CD14-positive monocyte (primary cell): ENCODE data around the gene ADAM23. TPM values are rescaled to one million over a fixed set of nuclear protein-coding genes. Genes with fewer than 3 reads are reported as not detected.

Experiments used
- DNase-seq, 3 donors: peaks; one replicate each; pipeline ENCODE4 v3.0.0-alpha.2; 2011 to 2022
- H2AFZ ChIP-seq: 2 replicates; pipeline ENCODE4 v1.6.0; 2012; ENCODE audit warnings: mild to moderate bottlenecking, low read depth, low read length, inconsistent platforms; ENCODE audit not compliant: insufficient read depth, poor library complexity, severe bottlenecking
- H3K27ac ChIP-seq, 2 donors: 1 replicate in 1 of 2; 2 replicates in 1 of 2; pipeline ENCODE4 v1.5.1; 2012 to 2013; ENCODE audit warnings: low read length in 2 of 2, control low read depth in 1 of 2, inconsistent platforms in 1 of 2, low read depth in 1 of 2, mild to moderate bottlenecking in 1 of 2
- H3K27me3 ChIP-seq, 2 donors: one replicate each; pipeline versions ENCODE4 v1.6.0 to v1.6.1; 2011 to 2013; ENCODE audit warnings: low read length in 2 of 2; ENCODE audit not compliant: control insufficient read depth in 2 of 2, insufficient read depth in 2 of 2
- H3K36me3 ChIP-seq, 2 donors: replicated peaks in 1 of 2; 1 replicate in 1 of 2; 2 replicates in 1 of 2; pipeline versions ENCODE4 v1.5.1 to v1.6.1; 2012 to 2013; ENCODE audit warnings: low read length in 2 of 2, control low read depth in 1 of 2, inconsistent platforms in 1 of 2, mild to moderate bottlenecking in 1 of 2; ENCODE audit not compliant: insufficient read depth in 2 of 2, control insufficient read depth in 1 of 2
- H3K4me1 ChIP-seq, 2 donors: 1 replicate in 1 of 2; 2 replicates in 1 of 2; pipeline versions ENCODE4 v1.5.1 to v1.6.1; 2012 to 2013; ENCODE audit warnings: low read length in 2 of 2, control low read depth in 1 of 2, inconsistent platforms in 1 of 2, mild to moderate bottlenecking in 1 of 2, moderate library complexity in 1 of 2; ENCODE audit not compliant: insufficient read depth in 2 of 2, control insufficient read depth in 1 of 2
- H3K4me2 ChIP-seq: replicated peaks from 2 replicates; pipeline ENCODE3; 2012; ENCODE audit warnings: low read length, moderate library complexity, mild to moderate bottlenecking; ENCODE audit not compliant: poor library complexity, severe bottlenecking; ENCODE audit errors: extremely low read depth
- H3K4me3 ChIP-seq, 3 experiments: fragments of 200-600 bp in 1 of 3; sonication (generic) in 1 of 3; replicated peaks in 1 of 3; 1 replicate in 2 of 3; 2 replicates in 1 of 3; pipeline ENCODE4 v1.5.1; 2011 to 2013; ENCODE audit warnings: low read length in 3 of 3, mild to moderate bottlenecking in 3 of 3, control low read depth in 2 of 3, low read depth in 2 of 3, inconsistent platforms in 1 of 3, moderate library complexity in 1 of 3
- H3K79me2 ChIP-seq: 2 replicates; pipeline ENCODE4 v1.6.0; 2012; ENCODE audit warnings: mild to moderate bottlenecking, control low read depth, inconsistent platforms, low read length, moderate library complexity; ENCODE audit not compliant: insufficient read depth
- H3K9ac ChIP-seq: 2 replicates; pipeline ENCODE4 v1.6.0; 2017; ENCODE audit warnings: low read length, mild to moderate bottlenecking; ENCODE audit not compliant: insufficient read depth, poor library complexity, severe bottlenecking
- H3K9me3 ChIP-seq, 2 donors: replicated peaks in 1 of 2; 1 replicate in 1 of 2; 2 replicates in 1 of 2; pipeline versions ENCODE4 v1.5.1 to v1.6.1; 2012 to 2013; ENCODE audit warnings: low read length in 2 of 2, control low read depth in 1 of 2; ENCODE audit not compliant: control insufficient read depth in 1 of 2, insufficient read depth in 1 of 2
- H4K20me1 ChIP-seq: 2 replicates; pipeline ENCODE4 v1.6.0; 2012; ENCODE audit warnings: mild to moderate bottlenecking, low read length, control low read depth, moderate library complexity; ENCODE audit not compliant: insufficient read depth
- H3K27ac Mint-ChIP-seq, 7 donors: one replicate each; pipeline ENCODE4 v1.8.0; 2020; ENCODE audit warnings: mild to moderate bottlenecking in 7 of 7, mixed read lengths in 7 of 7, moderate library complexity in 6 of 7, inconsistent platforms in 2 of 7
- H3K27me3 Mint-ChIP-seq, 3 donors: one replicate each; pipeline ENCODE4 v1.8.0; 2021 to 2022; ENCODE audit warnings: low read depth in 3 of 3, mild to moderate bottlenecking in 3 of 3, mixed read lengths in 3 of 3, moderate library complexity in 3 of 3, inconsistent platforms in 1 of 3
- H3K36me3 Mint-ChIP-seq, 2 donors: one replicate each; pipeline ENCODE4 v1.8.0; 2020; ENCODE audit warnings: mixed read lengths in 2 of 2, inconsistent platforms in 1 of 2, mild to moderate bottlenecking in 1 of 2
- H3K4me1 Mint-ChIP-seq: one replicate; pipeline ENCODE4 v1.8.0; 2020; ENCODE audit warnings: mild to moderate bottlenecking, mixed read lengths
- H3K4me3 Mint-ChIP-seq, 2 donors: one replicate each; pipeline ENCODE4 v1.8.0; 2020; ENCODE audit warnings: mild to moderate bottlenecking in 2 of 2, mixed read lengths in 2 of 2, moderate library complexity in 1 of 2
- H3K9me3 Mint-ChIP-seq, 7 donors: one replicate each; pipeline ENCODE4 v1.8.0; 2020 to 2022; ENCODE audit warnings: mixed read lengths in 7 of 7, mild to moderate bottlenecking in 6 of 7, moderate library complexity in 6 of 7, inconsistent platforms in 2 of 7
- WGBS: methylation state at CpG from one replicate; pipeline ENCODE4 v1.1.5; 2013; ENCODE audit warnings: missing lambda C conversion rate; ENCODE audit not compliant: insufficient coverage; 5-methylcytosine and 5-hydroxymethylcytosine counted together
- intact Hi-C, 2 donors: fragments of 100-400 bp; cut with micrococcal nuclease; formaldehyde crosslinking; loops; one replicate each; pipeline versions ENCODE4 v1.15.0 to v1.15.1; 2023
- polyA plus RNA-seq, 3 donors: library from polyadenylated mRNA; depleted of rRNA in 1 of 3; unstranded in 2 of 3; stranded (reverse) in 1 of 3; fragments of 300-500 nt in 2 of 3; fragments of >200 nt in 1 of 3; fragmentation: Illumina TruSeq in 2 of 3; gene quantifications; 1 replicate in 2 of 3; 2 replicates in 1 of 3; pipeline ENCODE4 v1.2.3, GENCODE V29; 2012 to 2021
- TF ChIP-seq, protein P1 (sequence below): fragments of 200-600 bp; IDR thresholded peaks from one replicate; pipeline ENCODE4 v1.8.0; 2022; ENCODE audit warnings: antibody characterized with exemption, mild to moderate bottlenecking

Gene ADAM23
- polyA plus RNA-seq, 3 donors: not detected

DNA sequence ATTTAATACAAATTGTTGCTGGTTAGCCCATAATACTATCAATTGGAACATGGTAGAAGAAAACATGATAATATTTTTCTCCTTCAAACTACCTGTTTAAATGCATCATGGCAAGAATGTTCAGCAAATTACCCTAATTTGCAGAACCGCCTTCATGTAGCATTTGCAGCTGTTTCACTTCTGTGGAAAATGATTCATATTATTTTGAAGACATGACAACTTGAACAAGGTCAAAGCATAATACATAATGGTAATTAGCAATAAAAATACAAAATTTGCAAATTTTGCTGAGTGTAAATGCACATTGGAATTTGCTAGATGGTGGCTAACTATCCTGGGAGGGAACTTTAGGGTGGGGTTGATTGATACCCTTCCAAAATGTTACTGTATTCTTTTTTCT lies 30.8 kb downstream of the ADAM23 start:
- H3K27ac Mint-ChIP-seq: no peak overlapping the region

DNA sequence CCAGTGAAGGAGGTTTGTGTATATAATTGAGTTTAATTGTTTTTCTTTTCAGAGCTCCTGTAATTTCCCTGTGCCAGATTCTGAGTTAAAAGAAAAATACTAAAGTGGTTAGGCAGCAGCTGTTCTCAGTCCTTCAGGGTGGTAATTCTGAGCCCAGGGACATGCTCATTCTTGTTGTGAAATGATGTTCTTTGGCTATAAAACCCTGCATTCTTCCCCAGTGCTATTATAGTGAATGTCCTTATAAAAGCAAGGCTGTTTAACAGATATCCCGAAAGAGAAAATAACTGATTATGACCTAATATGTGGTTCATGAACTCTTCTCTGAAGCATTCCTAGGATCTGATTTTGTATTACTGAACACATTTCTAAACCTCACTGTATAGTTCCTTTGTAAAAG lies 34.0 kb downstream of the ADAM23 start:
- H3K9me3 Mint-ChIP-seq: peaks cover 0 to 2% (median 0%) of the 10 kb centered on the region in 7 donors
- Histone ChIP-seq H3K36me3 (no peaks in the 10 kb centered on the region), H3K4me3 (no peak overlapping the region), H3K9me3 (no peaks in the 10 kb centered on the region), H3K27ac (no peak overlapping the region), H3K4me2 (no peak overlapping the region), H3K4me1 (no peaks in the 10 kb centered on the region), H3K9ac (no peak overlapping the region), H2AFZ (no peak overlapping the region), H3K27me3 (no peaks in the 10 kb centered on the region), H3K79me2 (no peaks in the 10 kb centered on the region), H4K20me1 (no peaks in the 10 kb centered on the region)
- H3K27me3 Mint-ChIP-seq: peaks cover 0 to 1% (median 1%) of the 10 kb centered on the region in 3 donors
- intact Hi-C loops: no loop called here
- no CpG with 5 or more reads among the region's 1 CpG for WGBS
- TF ChIP-seq, protein P1, sequence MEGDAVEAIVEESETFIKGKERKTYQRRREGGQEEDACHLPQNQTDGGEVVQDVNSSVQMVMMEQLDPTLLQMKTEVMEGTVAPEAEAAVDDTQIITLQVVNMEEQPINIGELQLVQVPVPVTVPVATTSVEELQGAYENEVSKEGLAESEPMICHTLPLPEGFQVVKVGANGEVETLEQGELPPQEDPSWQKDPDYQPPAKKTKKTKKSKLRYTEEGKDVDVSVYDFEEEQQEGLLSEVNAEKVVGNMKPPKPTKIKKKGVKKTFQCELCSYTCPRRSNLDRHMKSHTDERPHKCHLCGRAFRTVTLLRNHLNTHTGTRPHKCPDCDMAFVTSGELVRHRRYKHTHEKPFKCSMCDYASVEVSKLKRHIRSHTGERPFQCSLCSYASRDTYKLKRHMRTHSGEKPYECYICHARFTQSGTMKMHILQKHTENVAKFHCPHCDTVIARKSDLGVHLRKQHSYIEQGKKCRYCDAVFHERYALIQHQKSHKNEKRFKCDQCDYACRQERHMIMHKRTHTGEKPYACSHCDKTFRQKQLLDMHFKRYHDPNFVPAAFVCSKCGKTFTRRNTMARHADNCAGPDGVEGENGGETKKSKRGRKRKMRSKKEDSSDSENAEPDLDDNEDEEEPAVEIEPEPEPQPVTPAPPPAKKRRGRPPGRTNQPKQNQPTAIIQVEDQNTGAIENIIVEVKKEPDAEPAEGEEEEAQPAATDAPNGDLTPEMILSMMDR: no peak
- no peak overlapping the region for H3K4me3 Mint-ChIP-seq
- DNase-seq: no peak
- no peaks in the 10 kb centered on the region for H3K36me3 Mint-ChIP-seq
- no peaks in the 10 kb centered on the region for H3K4me1 Mint-ChIP-seq
- no peak overlapping the region for H3K27ac Mint-ChIP-seq

More for the DNA sequence above, 30.8 kb downstream of the ADAM23 start:
- H3K9ac ChIP-seq: no peak overlapping the region
- intact Hi-C loops: no loop called here
- no peaks in the 10 kb centered on the region for H3K9me3 ChIP-seq
- DNase-seq: no peak
- TF ChIP-seq, protein P1: no peak
- H3K27ac ChIP-seq: no peak overlapping the region
- H3K79me2 ChIP-seq: no peaks in the 10 kb centered on the region
- no peak overlapping the region for H2AFZ ChIP-seq
- Mint-ChIP-seq H3K27me3 (peaks cover 0 to 1% (median 1%) of the 10 kb centered on the region in 3 donors), H3K4me3 (no peak overlapping the region), H3K36me3 (no peaks in the 10 kb centered on the region), H3K9me3 (peaks cover 0 to 2% (median 0%) of the 10 kb centered on the region in 7 donors), H3K4me1 (no peaks in the 10 kb centered on the region)
- no CpG with 5 or more reads among the region's 1 CpG for WGBS
- H3K4me1 ChIP-seq: no peaks in the 10 kb centered on the region
- no peaks in the 10 kb centered on the region for H3K27me3 ChIP-seq
- no peak overlapping the region for H3K4me3 ChIP-seq
- H3K4me2 ChIP-seq: no peak overlapping the region
- H3K36me3 ChIP-seq: no peaks in the 10 kb centered on the region
- no peaks in the 10 kb centered on the region for H4K20me1 ChIP-seq
